Lower leg skin (tissue), 3 donors: ENCODE data around the gene NME9.

Source experiments
- POLR2A ChIP-seq, 2 donors: fragments of 450-650 bp; IDR thresholded peaks; one replicate each; pipeline ENCODE4 v1.6.1; 2016 to 2017; ENCODE audit warnings: antibody characterized with exemption in 2 of 2, mild to moderate bottlenecking in 1 of 2, moderate library complexity in 1 of 2
- TF ChIP-seq, protein P1 (sequence below), 3 donors: fragments of 450-650 bp; IDR thresholded peaks; one replicate each; pipeline ENCODE4 v1.5.1; 2016; ENCODE audit warnings: antibody characterized with exemption in 3 of 3, mild to moderate bottlenecking in 3 of 3, moderate library complexity in 2 of 3

DNA sequence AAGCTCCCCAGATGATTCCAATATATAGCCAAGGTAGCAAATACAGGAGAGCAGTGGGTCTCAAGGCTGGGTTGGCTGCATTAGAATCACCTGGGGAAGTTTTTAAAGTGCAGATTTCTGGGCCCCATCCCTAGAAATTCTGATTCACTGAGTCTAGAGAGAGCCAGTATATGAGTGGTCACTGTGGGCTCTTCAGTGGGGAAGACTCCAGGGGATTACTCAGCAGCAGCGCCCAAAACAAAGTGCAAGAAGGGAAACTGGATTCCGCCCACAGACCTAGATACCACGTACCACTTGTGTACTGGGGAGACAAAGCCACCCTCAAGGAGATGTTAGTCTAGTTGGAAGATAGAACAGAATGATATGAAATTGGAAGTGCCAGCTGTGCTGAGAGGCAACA, 40.0 kb downstream of the NME9 start:
- TF ChIP-seq, protein P1, sequence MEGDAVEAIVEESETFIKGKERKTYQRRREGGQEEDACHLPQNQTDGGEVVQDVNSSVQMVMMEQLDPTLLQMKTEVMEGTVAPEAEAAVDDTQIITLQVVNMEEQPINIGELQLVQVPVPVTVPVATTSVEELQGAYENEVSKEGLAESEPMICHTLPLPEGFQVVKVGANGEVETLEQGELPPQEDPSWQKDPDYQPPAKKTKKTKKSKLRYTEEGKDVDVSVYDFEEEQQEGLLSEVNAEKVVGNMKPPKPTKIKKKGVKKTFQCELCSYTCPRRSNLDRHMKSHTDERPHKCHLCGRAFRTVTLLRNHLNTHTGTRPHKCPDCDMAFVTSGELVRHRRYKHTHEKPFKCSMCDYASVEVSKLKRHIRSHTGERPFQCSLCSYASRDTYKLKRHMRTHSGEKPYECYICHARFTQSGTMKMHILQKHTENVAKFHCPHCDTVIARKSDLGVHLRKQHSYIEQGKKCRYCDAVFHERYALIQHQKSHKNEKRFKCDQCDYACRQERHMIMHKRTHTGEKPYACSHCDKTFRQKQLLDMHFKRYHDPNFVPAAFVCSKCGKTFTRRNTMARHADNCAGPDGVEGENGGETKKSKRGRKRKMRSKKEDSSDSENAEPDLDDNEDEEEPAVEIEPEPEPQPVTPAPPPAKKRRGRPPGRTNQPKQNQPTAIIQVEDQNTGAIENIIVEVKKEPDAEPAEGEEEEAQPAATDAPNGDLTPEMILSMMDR (IDR thresholded peaks at IDR 0.05): no peak
- no peak for TF ChIP-seq POLR2A (IDR thresholded peaks at IDR 0.05)
